GM12878 (cell line): ENCODE measurements around the gene HERC2. TPM values are rescaled to one million over a fixed set of nuclear protein-coding genes. Genes with fewer than 3 reads are reported as not detected.

ENCODE experiments used
- ATAC-seq: fragments of 200-7000 bp; cut with Tn5 transposase; 3 replicates; pipeline ENCODE4 v1.9.1; 2020; ENCODE audit warnings: mild to moderate bottlenecking, moderate library complexity
- BruUV-seq: library from RNA; stranded (reverse); fragments of 400-500 nt; replicated peaks from 2 replicates; lab custom pipeline; 2021; lab: Mats Ljungman, UMichigan
- CTCF ChIA-PET: fragments of 300-600 bp; sonication (Branson Sonifier 250); formaldehyde crosslinking; extraction: SDS; loops from one replicate; lab custom pipeline; 2021; ENCODE audit warnings: inconsistent platforms; lab: Yijun Ruan, JAX
- POLR2A ChIA-PET: fragments of 350-600 bp; formaldehyde crosslinking; extraction: SDS; loops from one replicate; lab custom pipeline; 2021; ENCODE audit warnings: inconsistent platforms; lab: Charles Lee
- RAD21 ChIA-PET: fragments of 300-600 bp; sonication (Branson Sonifier 250); formaldehyde crosslinking; loops from one replicate; lab custom pipeline; 2023; ENCODE audit warnings: antibody characterized with exemption; ENCODE audit not compliant: unreplicated experiment; lab: Charles Lee
- SMC1A ChIA-PET: fragments of 300-600 bp; sonication (Branson Sonifier 250); formaldehyde crosslinking; loops from one replicate; lab custom pipeline; 2023; ENCODE audit not compliant: unreplicated experiment, uncharacterized antibody; lab: Charles Lee
- DNase-seq: peaks from one replicate; pipeline ENCODE4 v3.0.0-alpha.2; 2011; ENCODE audit warnings: low read depth, low spot score
- FAIRE-seq: peaks from 3 replicates; lab custom pipeline; 2011; peaks lifted over from hg19 to GRCh38; lab: Jason Lieb, UNC
- H2AFZ ChIP-seq: 2 replicates; pipeline ENCODE4 v1.6.0; 2011; ENCODE audit warnings: low read depth, low read length, control low read depth; ENCODE audit not compliant: control insufficient read depth
- H3K27ac ChIP-seq: 2 replicates; pipeline ENCODE4 v1.5.1; 2011; ENCODE audit warnings: control low read depth; ENCODE audit not compliant: control insufficient read depth, insufficient read depth
- H3K27me3 ChIP-seq, 2 experiments: replicated peaks in 1 of 2; 2 replicates each; pipeline versions ENCODE4 v1.6.0 to v1.6.1; 2011; ENCODE audit warnings: low read length in 1 of 2; ENCODE audit not compliant: control insufficient read depth in 2 of 2, insufficient read depth in 2 of 2
- H3K36me3 ChIP-seq, 2 experiments: 2 replicates each; pipeline ENCODE4 v1.5.1; 2011; ENCODE audit warnings: low read length in 1 of 2; ENCODE audit not compliant: control insufficient read depth in 2 of 2, insufficient read depth in 2 of 2
- H3K4me1 ChIP-seq: 2 replicates; pipeline ENCODE4 v1.6.1; 2011; ENCODE audit warnings: mild to moderate bottlenecking, low read length, moderate library complexity, mixed read lengths; ENCODE audit not compliant: control insufficient read depth, insufficient read depth
- H3K4me2 ChIP-seq: 2 replicates; pipeline ENCODE4 v1.6.0; 2011; ENCODE audit warnings: control low read depth; ENCODE audit not compliant: control insufficient read depth, insufficient read depth
- H3K4me3 ChIP-seq: fragments of 200-600 bp; sonication (generic); 2 replicates; pipeline ENCODE4 v1.5.1; 2016
- H3K79me2 ChIP-seq: 2 replicates; pipeline ENCODE4 v1.6.0; 2011; ENCODE audit warnings: low read length; ENCODE audit not compliant: control insufficient read depth, insufficient read depth
- H3K9ac ChIP-seq: 2 replicates; pipeline ENCODE4 v1.8.0; 2011; ENCODE audit warnings: low read length, control low read depth, mixed read lengths; ENCODE audit not compliant: control insufficient read depth, insufficient read depth
- H3K9me3 ChIP-seq: replicated peaks from 3 replicates; pipeline ENCODE4 v1.5.1; 2011; ENCODE audit warnings: mild to moderate bottlenecking, low read length; ENCODE audit not compliant: control insufficient read depth, insufficient read depth
- H4K20me1 ChIP-seq: 2 replicates; pipeline ENCODE4 v1.6.0; 2011; ENCODE audit not compliant: control insufficient read depth, insufficient read depth
- CEBPB ChIP-seq, 2 experiments: fragments of 150-350 bp in 1 of 2; IDR thresholded peaks; 2 replicates each; pipeline ENCODE4 v1.6.1; 2012 to 2014; ENCODE audit warnings: low read depth in 2 of 2, low read length in 2 of 2, borderline replicate concordance in 1 of 2, inconsistent platforms in 1 of 2
- E4F1 ChIP-seq: fragments of 450-650 bp; IDR thresholded peaks from 2 replicates; pipeline ENCODE4 v1.6.1; 2018; ENCODE audit warnings: borderline replicate concordance, mild to moderate bottlenecking; ENCODE audit not compliant: partially characterized antibody
- ELK1 ChIP-seq: IDR thresholded peaks from 2 replicates; pipeline ENCODE4 v1.6.1; 2012; ENCODE audit warnings: low read depth, low read length, improper control_type of control experiment
- EZH2 ChIP-seq: IDR thresholded peaks from 2 replicates; pipeline ENCODE4 v1.6.1; 2012; ENCODE audit warnings: low read depth, mild to moderate bottlenecking, control low read depth, inconsistent platforms, low read length, borderline replicate concordance; ENCODE audit not compliant: control insufficient read depth
- NR2F1 ChIP-seq: fragments of 450-650 bp; conservative IDR thresholded peaks from 2 replicates; pipeline ENCODE4 v1.6.1; 2017; ENCODE audit warnings: mild to moderate bottlenecking
- PAX8 ChIP-seq: fragments of 450-650 bp; IDR thresholded peaks from 2 replicates; pipeline ENCODE4 v1.6.1; 2017; ENCODE audit warnings: mild to moderate bottlenecking, moderate library complexity
- PBX3 ChIP-seq: IDR thresholded peaks from 2 replicates; pipeline ENCODE4 v1.6.1; 2011; ENCODE audit warnings: mild to moderate bottlenecking, low read depth, low read length, moderate library complexity; ENCODE audit not compliant: insufficient replicate concordance
- REST ChIP-seq: IDR thresholded peaks from 2 replicates; pipeline ENCODE4 v1.6.1; 2012; ENCODE audit warnings: mild to moderate bottlenecking, low read depth, low read length
- RUNX3 ChIP-seq: IDR thresholded peaks from 2 replicates; pipeline ENCODE4 v1.6.1; 2012; ENCODE audit warnings: low read length, inconsistent platforms
- SMAD5 ChIP-seq: IDR thresholded peaks from 2 replicates; pipeline ENCODE4 v1.6.1; 2016; ENCODE audit warnings: antibody characterized with exemption, low read depth
- ZBTB11 ChIP-seq: fragments of 450-650 bp; formaldehyde crosslinking; IDR thresholded peaks from 2 replicates; pipeline ENCODE4 v1.5.0; 2022; ENCODE audit warnings: mild to moderate bottlenecking, missing genetic modification characterization
- WGBS: methylation state at CpG from one replicate; pipeline ENCODE4 v1.1.6; 2016; ENCODE audit warnings: low lambda C conversion rate; ENCODE audit not compliant: insufficient replicate concordance, insufficient coverage; ENCODE audit errors: missing lambda C conversion rate; 5-methylcytosine and 5-hydroxymethylcytosine counted together
- in situ Hi-C: fragments of 300-500 bp; cut with MboI; formaldehyde crosslinking; loops from 9 replicates; pipeline ENCODE4 v1.14.3; 2018; ENCODE audit warnings: mixed read lengths
- intact Hi-C: fragments of 100-400 bp; cut with micrococcal nuclease; formaldehyde crosslinking; loops from one replicate; pipeline ENCODE4 v1.14.2; 2022; ENCODE audit not compliant: unreplicated experiment
- polyA plus RNA-seq, 11 experiments: library from polyadenylated mRNA; depleted of rRNA in 4 of 11; unstranded in 6 of 11; stranded (reverse) in 5 of 11; fragments of >200 nt; fragmentation: Nextera tagmentation in 4 of 11; fragmentation: Illumina TruSeq in 1 of 11; extraction: Ambion mirVana in 4 of 11; extraction: Trizol in 1 of 11; gene quantifications; 1 replicate in 1 of 11; 2 replicates in 10 of 11; pipeline versions ENCODE4 v1.2.1 to v1.2.3, GENCODE V29; 2011 to 2016; ENCODE audit warnings: inconsistent platforms in 2 of 11, missing spikeins in 2 of 11, low read depth in 1 of 11
- total RNA-seq, 4 experiments: library from RNA; depleted of rRNA in 3 of 4; stranded (reverse); fragments of >200 nt in 3 of 4; fragmentation: Illumina TruSeq in 1 of 4; extraction: Trizol in 1 of 4; gene quantifications; 2 replicates each; pipeline versions ENCODE4 v1.2.1 to v1.2.3, GENCODE V29; 2013 to 2021

The HERC2 gene
- total and polyA plus RNA-seq, 10 of the 15 experiments (the other 5 are each of a cell fraction or from before 2014, with no cell fraction given) = 6.1 to 39.0 (median 24.0) TPM

- BruUV-seq = no TSS peak
- Histone ChIP-seq H3K9me3 (no peaks in the 10 kb centered on the region), H3K27me3 (peaks cover 19 to 20% of the 10 kb centered on the region in 2 experiments), H3K4me2 (no peak overlapping the region), H3K4me1 (peaks cover 6% of the 10 kb centered on the region), H3K27ac (no peak overlapping the region), H3K79me2 (no peaks in the 10 kb centered on the region), H2AFZ (no peak overlapping the region), H3K9ac (no peak overlapping the region), H3K36me3 (no peaks in the 10 kb centered on the region), H3K4me3 (no peak overlapping the region), H4K20me1 (no peaks in the 10 kb centered on the region)
- intact Hi-C loops (no loop called here), in situ Hi-C loops (no loop called here)
- ChIA-PET SMC1A (no interaction called here), POLR2A (no interaction called here), CTCF (no interaction called here), RAD21 (no interaction called here)
- no peak for ATAC-seq
- WGBS = 64% methylated on average over 5 of the region's 5 CpGs
- no peak for DNase-seq
- FAIRE-seq = no peak
- no peak for TF ChIP-seq PAX8
- no peak for TF ChIP-seq ELK1
- no peak for TF ChIP-seq NR2F1
- TF ChIP-seq RUNX3 = no peak
- TF ChIP-seq SMAD5 = no peak
- no peak for TF ChIP-seq PBX3
- TF ChIP-seq ZBTB11 (CRISPR knock-in tag) = no peak
- TF ChIP-seq REST = no peak
- no peak for TF ChIP-seq EZH2
- no peak for TF ChIP-seq CEBPB (IDR thresholded peaks at IDR 0.05; ENCODE audit: borderline replicate concordance in 1 of 2, low read depth in 2 of 2, low read length in 2 of 2)
- TF ChIP-seq E4F1 = no peak
Measured at GRCh38 chr15:28097656-28098359, 224.2 kb downstream of the HERC2 start.
